HepG2 (cell line): ENCODE measurements around the gene SPAG8. TPM values are rescaled to one million over a fixed set of nuclear protein-coding genes. Genes with fewer than 3 reads are reported as not detected.
A peak's percentile ranks its signal among the peaks of the same experiment; 100 is the strongest.

Experiments used
- ARID4A ChIP-seq: sonication (generic); formaldehyde crosslinking; IDR thresholded peaks from 2 replicates; pipeline ENCODE4 v1.5.0; 2020; ENCODE audit warnings: mild to moderate bottlenecking, missing genetic modification reagents, borderline replicate concordance
- ATF1 ChIP-seq: IDR thresholded peaks from 2 replicates; pipeline ENCODE4 v1.6.1; 2016; ENCODE audit warnings: mild to moderate bottlenecking, control low read depth
- CAMTA2 ChIP-seq: sonication (generic); formaldehyde crosslinking; IDR thresholded peaks from 2 replicates; pipeline ENCODE4 v1.4.0; 2020; ENCODE audit warnings: mild to moderate bottlenecking, missing genetic modification reagents, borderline replicate concordance
- CERS6 ChIP-seq: sonication (generic); formaldehyde crosslinking; IDR thresholded peaks from 2 replicates; pipeline ENCODE4 v1.5.0; 2020; ENCODE audit warnings: missing genetic modification reagents
- HNF4G ChIP-seq, 2 experiments: sonication (generic) in 1 of 2; formaldehyde crosslinking in 1 of 2; IDR thresholded peaks; 2 replicates each; pipeline versions ENCODE4 v1.4.0 to v1.6.1; 2011 to 2020; ENCODE audit warnings: borderline replicate concordance in 2 of 2, low read depth in 2 of 2, mild to moderate bottlenecking in 2 of 2, low read length in 1 of 2, missing genetic modification reagents in 1 of 2, moderate library complexity in 1 of 2
- KLF9 ChIP-seq: IDR thresholded peaks from 2 replicates; pipeline ENCODE4 v1.6.1; 2016; ENCODE audit warnings: low read depth
- NR1H2 ChIP-seq: sonication (generic); formaldehyde crosslinking; IDR thresholded peaks from 2 replicates; pipeline ENCODE4 v1.8.1; 2022; ENCODE audit warnings: low read depth, missing genetic modification reagents, borderline replicate concordance
- SNAPC2 ChIP-seq: sonication (generic); formaldehyde crosslinking; IDR thresholded peaks from 2 replicates; pipeline ENCODE4 v1.8.1; 2022; ENCODE audit warnings: mild to moderate bottlenecking, missing genetic modification reagents
- SRSF9 ChIP-seq: fragments of 200-400 bp; formaldehyde crosslinking; IDR thresholded peaks from 2 replicates; pipeline ENCODE4 v1.6.1; 2018; ENCODE audit warnings: borderline replicate concordance, mild to moderate bottlenecking, low read depth, low read length; ENCODE audit not compliant: insufficient read depth, poor library complexity, severe bottlenecking
- U2AF1 ChIP-seq: fragments of 200-400 bp; formaldehyde crosslinking; optimal IDR thresholded peaks from 2 replicates; pipeline ENCODE3; 2017; ENCODE audit warnings: mild to moderate bottlenecking, low read depth, low read length
- ZNF205 ChIP-seq: IDR thresholded peaks from 2 replicates; pipeline ENCODE4 v1.6.1; 2018; ENCODE audit warnings: missing biosample characterization, missing genetic modification reagents
- ZNF264 ChIP-seq: sonication (generic); formaldehyde crosslinking; IDR thresholded peaks from 2 replicates; pipeline ENCODE4 v1.4.0; 2020; ENCODE audit warnings: missing genetic modification reagents
- ZNF773 ChIP-seq: sonication (generic); formaldehyde crosslinking; IDR thresholded peaks from 2 replicates; pipeline ENCODE4 v1.4.0; 2020; ENCODE audit warnings: missing genetic modification reagents, borderline replicate concordance
- polyA plus RNA-seq, 8 experiments: library from polyadenylated mRNA; depleted of rRNA in 3 of 8; stranded (reverse) in 7 of 8; unstranded in 1 of 8; fragments of >200 nt; fragmentation: Illumina TruSeq in 4 of 8; extraction: Trizol in 4 of 8; gene quantifications; 2 replicates each; pipeline versions ENCODE4 v1.2.1 to v1.2.3, GENCODE V29; 2011 to 2016; ENCODE audit warnings: low read depth in 4 of 8, missing spikeins in 1 of 8, mixed read lengths in 1 of 8; ENCODE audit not compliant: insufficient read depth in 1 of 8
- total RNA-seq, 5 experiments: library from RNA; depleted of rRNA; stranded (reverse); fragments of >200 nt; fragmentation: Illumina TruSeq; extraction: Trizol; gene quantifications; 2 replicates each; pipeline ENCODE4 v1.2.3, GENCODE V29; 2016; ENCODE audit warnings: low read depth in 1 of 5
- TF ChIP-seq, protein P1 (sequence below), 2 experiments: sonication (generic) in 1 of 2; formaldehyde crosslinking in 1 of 2; IDR thresholded peaks; 2 replicates each; pipeline versions ENCODE4 v1.5.1 to v1.6.1; 2011 to 2020; ENCODE audit warnings: borderline replicate concordance in 1 of 2, low read depth in 1 of 2, low read length in 1 of 2, mild to moderate bottlenecking in 1 of 2, missing genetic modification reagents in 1 of 2, moderate library complexity in 1 of 2
- TF ChIP-seq, protein P2 (sequence below): IDR thresholded peaks from 2 replicates; pipeline ENCODE4 v1.6.1; 2016; ENCODE audit warnings: control low read depth
- TF ChIP-seq, protein P3 (sequence below): sonication (generic); formaldehyde crosslinking; IDR thresholded peaks from 2 replicates; pipeline ENCODE4 v1.5.0; 2020; ENCODE audit warnings: mild to moderate bottlenecking, missing genetic modification reagents, borderline replicate concordance

Gene SPAG8
- total and polyA plus RNA-seq, 2 of the 13 experiments (the other 11 are each of a cell fraction or from before 2014, with no cell fraction given), result 0.18 to 0.27 TPM

DNA sequence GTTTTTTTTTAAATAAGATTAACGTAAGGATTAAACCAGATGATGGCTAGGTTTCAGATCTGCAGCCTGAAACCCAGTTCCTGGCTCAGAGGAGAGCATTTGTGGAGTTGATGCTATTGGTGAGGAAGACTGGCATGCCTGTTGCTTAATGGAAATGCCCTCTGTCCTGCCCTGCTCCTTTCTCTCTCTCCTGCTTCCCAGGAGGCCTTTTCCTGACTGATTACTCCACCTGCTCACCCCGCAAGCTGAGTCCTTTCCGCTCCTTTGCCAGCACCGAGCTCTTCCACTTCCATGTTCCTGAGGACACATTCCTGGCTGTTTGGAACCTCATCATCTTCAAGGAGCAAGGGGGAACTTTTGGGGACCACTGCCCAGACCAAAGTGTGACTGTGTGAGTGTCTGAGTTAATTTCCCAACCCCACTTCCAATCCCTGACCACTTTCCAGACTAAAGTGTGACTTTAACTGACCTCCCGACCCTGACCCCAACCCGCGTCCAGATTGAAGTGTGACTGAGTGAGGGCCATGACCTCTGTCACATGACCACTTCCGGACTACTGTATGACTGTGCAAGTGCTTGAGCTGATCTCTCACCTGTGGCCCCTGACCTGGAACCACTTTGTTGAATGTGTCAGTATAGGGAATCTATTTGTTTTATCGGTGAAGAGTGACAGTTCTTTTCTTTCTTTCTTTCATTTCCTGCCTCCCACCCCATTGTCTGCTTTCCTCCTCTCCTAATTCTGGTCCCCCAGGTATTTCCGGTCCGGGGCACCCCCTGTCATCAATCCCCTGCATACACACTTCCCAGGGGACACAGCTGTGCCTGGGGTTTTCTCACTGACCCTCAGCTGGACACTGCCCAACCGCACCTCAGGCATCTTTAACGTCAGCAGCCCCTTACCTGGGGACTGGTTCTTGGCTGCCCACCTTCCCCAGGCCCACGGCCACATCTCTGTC, 22.5 kb upstream of the SPAG8 start (continued):
- TF ChIP-seq ARID4A (CRISPR knock-in tag), result peak; percentile 44; the same call in 1 of the 2 replicates
- TF ChIP-seq CAMTA2, result no peak
- TF ChIP-seq SNAPC2 (CRISPR knock-in tag), result no peak
- no peak for TF ChIP-seq ATF1 (CRISPR knock-in tag)
- no peak for TF ChIP-seq U2AF1
- no peak for TF ChIP-seq ZNF264 (CRISPR knock-in tag)
- no peak for TF ChIP-seq CERS6 (CRISPR knock-in tag)
- no peak for TF ChIP-seq ZNF773 (CRISPR knock-in tag)
- no peak for TF ChIP-seq SRSF9
- no peak for TF ChIP-seq KLF9
- no peak for TF ChIP-seq NR1H2 (CRISPR knock-in tag)
- TF ChIP-seq, protein P1, sequence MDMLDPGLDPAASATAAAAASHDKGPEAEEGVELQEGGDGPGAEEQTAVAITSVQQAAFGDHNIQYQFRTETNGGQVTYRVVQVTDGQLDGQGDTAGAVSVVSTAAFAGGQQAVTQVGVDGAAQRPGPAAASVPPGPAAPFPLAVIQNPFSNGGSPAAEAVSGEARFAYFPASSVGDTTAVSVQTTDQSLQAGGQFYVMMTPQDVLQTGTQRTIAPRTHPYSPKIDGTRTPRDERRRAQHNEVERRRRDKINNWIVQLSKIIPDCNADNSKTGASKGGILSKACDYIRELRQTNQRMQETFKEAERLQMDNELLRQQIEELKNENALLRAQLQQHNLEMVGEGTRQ (IDR thresholded peaks at IDR 0.05; ENCODE audit: low read depth, low read length), result no peak; the same call in 1 of the 2 replicates
- TF ChIP-seq, protein P1 (CRISPR knock-in tag; IDR thresholded peaks at IDR 0.05; ENCODE audit: borderline replicate concordance), result peak; percentile 79; the same call in 1 of the 2 replicates
- TF ChIP-seq, protein P2, sequence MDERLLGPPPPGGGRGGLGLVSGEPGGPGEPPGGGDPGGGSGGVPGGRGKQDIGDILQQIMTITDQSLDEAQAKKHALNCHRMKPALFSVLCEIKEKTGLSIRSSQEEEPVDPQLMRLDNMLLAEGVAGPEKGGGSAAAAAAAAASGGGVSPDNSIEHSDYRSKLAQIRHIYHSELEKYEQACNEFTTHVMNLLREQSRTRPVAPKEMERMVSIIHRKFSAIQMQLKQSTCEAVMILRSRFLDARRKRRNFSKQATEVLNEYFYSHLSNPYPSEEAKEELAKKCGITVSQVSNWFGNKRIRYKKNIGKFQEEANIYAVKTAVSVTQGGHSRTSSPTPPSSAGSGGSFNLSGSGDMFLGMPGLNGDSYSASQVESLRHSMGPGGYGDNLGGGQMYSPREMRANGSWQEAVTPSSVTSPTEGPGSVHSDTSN, result no peak
- no peak for TF ChIP-seq ZNF205
- TF ChIP-seq, protein P3, sequence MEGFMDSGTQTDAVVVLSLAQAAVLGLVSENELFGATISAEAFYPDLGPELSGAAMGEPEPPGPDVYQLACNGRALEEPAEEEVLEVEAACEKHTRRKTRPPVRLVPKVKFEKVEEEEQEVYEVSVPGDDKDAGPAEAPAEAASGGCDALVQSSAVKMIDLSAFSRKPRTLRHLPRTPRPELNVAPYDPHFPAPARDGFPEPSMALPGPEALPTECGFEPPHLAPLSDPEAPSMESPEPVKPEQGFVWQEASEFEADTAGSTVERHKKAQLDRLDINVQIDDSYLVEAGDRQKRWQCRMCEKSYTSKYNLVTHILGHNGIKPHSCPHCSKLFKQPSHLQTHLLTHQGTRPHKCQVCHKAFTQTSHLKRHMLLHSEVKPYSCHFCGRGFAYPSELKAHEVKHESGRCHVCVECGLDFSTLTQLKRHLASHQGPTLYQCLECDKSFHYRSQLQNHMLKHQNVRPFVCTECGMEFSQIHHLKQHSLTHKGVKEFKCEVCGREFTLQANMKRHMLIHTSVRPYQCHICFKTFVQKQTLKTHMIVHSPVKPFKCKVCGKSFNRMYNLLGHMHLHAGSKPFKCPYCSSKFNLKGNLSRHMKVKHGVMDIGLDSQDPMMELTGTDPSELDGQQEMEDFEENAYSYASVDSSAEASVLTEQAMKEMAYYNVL, result no peak
- no peak for TF ChIP-seq HNF4G (IDR thresholded peaks at IDR 0.05; ENCODE audit: borderline replicate concordance, low read depth, low read length)
- TF ChIP-seq HNF4G (CRISPR knock-in tag; IDR thresholded peaks at IDR 0.05; ENCODE audit: borderline replicate concordance, low read depth), result no peak
